ENCODE results near the gene STK32B.

- no peak for TF ChIP-seq CTCF (IDR thresholded peaks at IDR 0.05)
- no peak for TF ChIP-seq POLR2A (IDR thresholded peaks at IDR 0.05)
Observed at GRCh38 chr4:5019796-5020195, 31.5 kb upstream of the STK32B start.
